ENCODE results near the gene NDUFA1.
"Not testable (repeated sequence)": the region's sequence is repeated elsewhere in the genome, so short reads cannot be mapped to it uniquely, and the experiment has no call there.

The NDUFA1 gene

DNA sequence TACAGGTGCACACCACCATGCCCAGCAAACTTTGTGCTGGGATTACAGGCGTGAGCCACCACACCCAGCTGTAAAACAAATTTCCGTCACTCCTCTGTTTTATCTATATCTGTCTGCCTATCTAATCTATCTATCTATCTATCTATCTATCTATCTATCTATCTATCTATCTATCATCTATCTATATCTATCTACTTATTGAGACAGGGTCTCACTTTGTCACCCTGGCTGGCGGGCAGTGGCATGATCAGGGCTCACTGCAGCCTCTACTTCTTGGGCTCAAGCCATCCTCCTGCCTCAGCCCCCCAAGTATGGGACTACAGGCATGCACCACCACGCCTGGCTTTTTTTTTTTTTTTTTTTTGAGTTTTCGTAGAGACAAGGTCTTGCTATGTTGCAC is 44.7 kb downstream of the NDUFA1 start:
- no peak for DNase-seq

DNA sequence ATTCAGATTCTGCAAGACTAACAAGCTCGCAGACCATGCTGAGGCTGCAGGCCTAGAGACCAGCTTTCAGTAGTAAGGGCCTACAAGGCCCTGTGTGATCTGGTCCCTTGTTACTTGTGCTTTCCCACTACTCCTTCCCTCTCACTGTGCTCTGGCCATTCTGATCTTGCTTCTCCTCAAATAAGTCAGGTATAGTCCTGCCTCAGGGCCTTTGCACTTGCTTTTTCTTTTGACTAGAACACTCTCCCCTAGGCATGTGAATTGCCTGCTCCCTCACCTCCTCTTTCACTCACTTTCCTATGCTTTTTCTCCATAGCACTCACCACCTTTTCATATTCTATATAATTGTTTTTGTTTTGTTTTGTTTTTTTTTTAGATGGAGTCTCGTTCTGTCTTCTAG is 46.2 kb downstream of the NDUFA1 start:
- no peak for DNase-seq

GRCh38 chrX:119919835-119920585 is 48.4 kb downstream of the NDUFA1 start:
- DNase-seq = no peak

DNA sequence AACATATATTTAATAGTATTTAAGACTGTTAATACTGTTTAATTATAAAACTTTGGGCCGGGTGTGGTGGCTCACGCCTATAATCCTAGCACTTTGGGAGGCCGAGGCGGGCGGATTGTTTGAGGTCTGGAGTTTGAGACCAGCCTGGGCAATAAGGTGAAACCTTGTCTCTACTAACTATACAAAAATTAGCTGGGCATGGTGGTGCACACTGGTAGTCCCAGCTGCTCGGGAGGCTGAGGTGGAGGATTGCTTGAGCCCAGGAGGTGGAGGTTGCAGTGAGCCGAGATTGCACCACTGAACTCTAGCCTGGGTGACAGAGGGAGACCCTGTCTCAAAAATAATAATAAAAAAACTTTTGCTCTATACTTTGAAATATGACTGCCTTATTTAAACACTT is 50.8 kb downstream of the NDUFA1 start:
- not testable (repeated sequence) for DNase-seq
